GM19043 (cell line): ENCODE data around the gene GREM2.

Experiments
- ATAC-seq: cut with Tn5 transposase; IDR thresholded peaks from one replicate; pipeline ENCODE4 v1.9.1; 2021; ENCODE audit warnings: low read depth; ENCODE audit not compliant: unreplicated experiment

GREM2 gene

GRCh38 chr1:240611228-240611618 is 732 bp downstream of the GREM2 start:
- ATAC-seq, result no peak

- ATAC-seq, result no peak
Measured at GRCh38 chr1:240610636-240611035, 1.3 kb downstream of the GREM2 start.

GRCh38 chr1:240609527-240610060 is 2.4 kb downstream of the GREM2 start:
- ATAC-seq, result no peak

- ATAC-seq, result no peak
Measured at GRCh38 chr1:240608707-240609106, 3.2 kb downstream of the GREM2 start.

GRCh38 chr1:240607006-240607405 is 4.9 kb downstream of the GREM2 start:
- no peak for ATAC-seq

- ATAC-seq, result no peak
Measured at GRCh38 chr1:240602189-240602588, 9.8 kb downstream of the GREM2 start.

GRCh38 chr1:240599830-240600229 is 12.1 kb downstream of the GREM2 start:
- no peak for ATAC-seq

- ATAC-seq, result no peak
Measured at GRCh38 chr1:240599299-240599698, 12.7 kb downstream of the GREM2 start.

GRCh38 chr1:240598216-240599001 is 13.5 kb downstream of the GREM2 start:
- ATAC-seq, result no peak

GRCh38 chr1:240597153-240597745 is 14.7 kb downstream of the GREM2 start:
- ATAC-seq, result no peak

GRCh38 chr1:240595476-240595875 is 16.5 kb downstream of the GREM2 start:
- ATAC-seq, result no peak

GRCh38 chr1:240591564-240591963 is 20.4 kb downstream of the GREM2 start:
- ATAC-seq, result no peak

- no peak for ATAC-seq
Measured at GRCh38 chr1:240591078-240591477, 20.9 kb downstream of the GREM2 start.

GRCh38 chr1:240589585-240590110 is 22.3 kb downstream of the GREM2 start:
- ATAC-seq, result no peak

GRCh38 chr1:240586006-240586405 is 25.9 kb downstream of the GREM2 start:
- ATAC-seq, result no peak

GRCh38 chr1:240582953-240583352 is 29.0 kb downstream of the GREM2 start:
- no peak for ATAC-seq

- ATAC-seq, result no peak
Measured at GRCh38 chr1:240579511-240579910, 32.4 kb downstream of the GREM2 start.

GRCh38 chr1:240577095-240577494 is 34.9 kb downstream of the GREM2 start:
- ATAC-seq, result no peak

- peak; percentile 56 for ATAC-seq
Measured at GRCh38 chr1:240575981-240576662, 35.8 kb downstream of the GREM2 start.

- ATAC-seq, result no peak
Measured at GRCh38 chr1:240572328-240572727, 39.6 kb downstream of the GREM2 start.

- ATAC-seq, result no peak
Measured at GRCh38 chr1:240571782-240572181, 40.2 kb downstream of the GREM2 start.
